ENCODE data around the gene LOXL3.
"Not testable (repeated sequence)": the region's sequence is repeated elsewhere in the genome, so short reads cannot be mapped to it uniquely, and the experiment has no call there.

The LOXL3 gene

DNA sequence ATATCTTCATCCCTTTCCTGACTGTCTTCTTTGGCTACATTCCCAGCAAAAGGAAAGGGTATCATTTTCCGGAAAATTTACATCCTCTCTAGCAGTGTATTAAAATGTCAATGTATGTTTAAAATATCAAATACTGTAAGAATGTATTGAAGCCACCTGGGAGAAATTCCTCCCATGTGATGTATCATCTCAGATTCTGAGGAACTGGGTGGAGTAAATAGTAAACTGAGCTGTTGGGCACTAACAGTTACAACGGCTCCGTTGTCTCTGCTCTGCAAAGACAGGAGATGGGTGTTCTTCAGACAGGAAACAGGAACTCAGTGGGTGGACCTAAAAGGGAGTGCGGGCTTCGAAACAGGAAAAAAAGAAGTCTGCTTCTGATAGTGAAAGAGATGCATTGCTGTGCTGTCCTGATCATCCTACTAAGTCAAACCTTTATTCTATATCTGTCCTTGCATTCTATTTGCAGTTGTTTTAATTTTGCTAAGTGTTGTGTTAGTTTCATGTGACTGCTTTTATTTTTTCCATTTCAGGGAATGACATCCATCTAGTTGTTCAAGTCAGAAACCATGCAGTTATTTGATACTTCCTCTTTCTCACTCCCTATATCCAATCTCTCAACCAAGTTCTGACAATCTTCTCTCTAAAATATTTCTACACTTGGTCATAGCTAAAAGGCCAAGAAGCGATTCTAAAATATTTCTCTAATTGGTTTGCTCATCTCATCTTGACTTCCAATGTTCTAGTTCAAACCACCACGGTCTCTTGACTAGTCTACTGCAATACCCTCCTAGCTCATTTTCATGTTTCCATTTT, 20.2 kb upstream of the LOXL3 start:
- DNase-seq (ENCODE audit: low spot score) (no peak), FAIRE-seq (no peak)

DNA sequence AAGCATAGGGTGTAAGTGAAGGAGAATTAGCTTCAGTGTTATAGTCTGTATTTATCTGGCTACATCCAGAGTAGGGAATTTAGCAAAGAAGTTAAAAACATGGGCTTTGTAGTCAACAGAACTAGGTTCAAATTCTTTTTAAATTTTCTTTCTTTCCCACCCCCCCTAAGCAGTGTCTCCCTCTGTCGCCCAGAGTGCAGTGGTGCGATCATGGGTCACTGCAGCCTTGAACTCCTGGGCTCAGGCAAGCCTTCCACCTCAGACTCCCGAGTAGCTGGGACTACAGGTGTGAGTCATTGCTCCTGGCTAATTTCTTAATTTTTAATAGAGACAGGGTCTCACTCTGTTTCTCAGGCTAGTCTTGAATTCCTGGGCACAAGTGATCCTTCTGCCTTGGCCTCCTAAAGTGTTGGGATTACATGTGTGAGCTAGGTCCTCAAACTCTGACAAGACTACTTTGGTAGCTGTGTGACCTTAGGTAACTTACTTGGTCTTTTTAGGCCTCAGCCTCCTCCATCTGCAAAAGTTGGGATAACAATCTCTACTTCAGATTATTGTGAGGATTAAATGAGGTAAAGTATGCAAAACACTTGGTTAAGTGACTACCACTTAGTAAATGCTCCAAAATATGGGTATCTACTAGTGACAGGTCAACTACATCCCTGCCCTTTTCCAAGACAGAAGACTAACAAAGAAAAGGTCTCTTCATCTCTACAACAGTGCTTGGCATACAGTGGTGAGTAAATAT, 18.6 kb upstream of the LOXL3 start:
- DNase-seq (ENCODE audit: low spot score) (no peak), FAIRE-seq (no peak)

GRCh38 chr2:74571058-74571457, 17.3 kb upstream of the LOXL3 start:
- DNase-seq (ENCODE audit: low spot score): no peak
- FAIRE-seq: no peak

- no peak for FAIRE-seq
- DNase-seq (ENCODE audit: low spot score): no peak
These were observed 15.9 kb upstream of the LOXL3 start for GRCh38 chr2:74569686-74570085.

GRCh38 chr2:74567881-74568280, 14.1 kb upstream of the LOXL3 start:
- DNase-seq (ENCODE audit: low spot score) (no peak), FAIRE-seq (no peak)

GRCh38 chr2:74566754-74567085, 13.0 kb upstream of the LOXL3 start:
- FAIRE-seq: no peak
- peak; percentile 50 for DNase-seq (ENCODE audit: low spot score)

DNA sequence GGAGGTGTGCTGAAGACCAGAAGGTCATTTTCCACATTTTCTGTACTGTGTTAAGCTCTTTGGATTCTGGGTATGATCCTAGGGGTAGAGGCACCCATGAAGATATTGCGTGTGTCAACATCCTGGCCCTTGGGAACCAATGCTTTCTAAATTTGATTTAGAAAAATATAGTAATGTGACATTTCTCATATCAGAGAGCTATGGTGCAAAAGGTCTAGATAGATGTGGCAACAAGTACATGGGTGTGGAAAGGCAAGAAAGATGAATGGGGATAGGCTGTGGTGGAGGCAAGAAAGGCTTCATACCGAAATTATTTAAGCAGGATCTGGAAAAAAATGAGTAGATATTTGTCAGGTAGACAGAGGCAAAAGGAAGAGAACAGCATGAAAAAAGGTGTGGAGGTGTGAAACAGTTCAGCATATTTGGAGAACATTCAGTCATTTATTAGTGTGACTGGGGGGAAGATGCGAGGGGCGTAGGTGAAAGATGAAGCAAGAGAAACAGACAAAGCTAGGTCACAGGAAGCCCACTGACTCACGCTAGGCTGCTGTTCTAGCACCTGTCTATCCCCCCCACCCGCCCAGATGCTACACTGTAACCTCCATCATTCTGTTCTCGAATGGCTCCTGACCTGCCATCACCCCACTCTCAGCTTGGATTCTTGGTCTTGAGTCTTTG, 12.5 kb upstream of the LOXL3 start:
- FAIRE-seq: no peak

DNA sequence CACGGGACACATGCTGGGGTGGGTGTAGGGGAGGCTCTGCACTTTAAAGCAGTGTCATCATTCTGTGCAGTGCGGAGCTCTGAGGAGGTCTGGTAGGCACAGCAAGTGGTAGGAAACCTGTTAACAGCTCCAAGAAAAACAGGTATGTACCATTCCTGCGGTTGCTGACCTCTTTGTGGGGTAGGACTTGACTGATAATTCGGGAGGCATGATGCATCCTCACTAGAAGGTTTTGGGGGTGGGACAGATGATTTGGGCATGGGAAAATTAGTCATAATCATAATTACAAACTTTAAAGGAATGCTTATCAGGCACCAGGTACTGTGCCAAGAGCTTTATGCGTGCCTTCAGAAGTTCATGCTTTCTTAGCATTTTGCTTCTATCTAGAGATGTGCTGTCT, 10.5 kb upstream of the LOXL3 start:
- DNase-seq (ENCODE audit: low spot score) (peak; percentile 33), FAIRE-seq (no peak)

More for the DNA sequence above, 12.5 kb upstream of the LOXL3 start:
- DNase-seq (ENCODE audit: low spot score): no peak

DNA sequence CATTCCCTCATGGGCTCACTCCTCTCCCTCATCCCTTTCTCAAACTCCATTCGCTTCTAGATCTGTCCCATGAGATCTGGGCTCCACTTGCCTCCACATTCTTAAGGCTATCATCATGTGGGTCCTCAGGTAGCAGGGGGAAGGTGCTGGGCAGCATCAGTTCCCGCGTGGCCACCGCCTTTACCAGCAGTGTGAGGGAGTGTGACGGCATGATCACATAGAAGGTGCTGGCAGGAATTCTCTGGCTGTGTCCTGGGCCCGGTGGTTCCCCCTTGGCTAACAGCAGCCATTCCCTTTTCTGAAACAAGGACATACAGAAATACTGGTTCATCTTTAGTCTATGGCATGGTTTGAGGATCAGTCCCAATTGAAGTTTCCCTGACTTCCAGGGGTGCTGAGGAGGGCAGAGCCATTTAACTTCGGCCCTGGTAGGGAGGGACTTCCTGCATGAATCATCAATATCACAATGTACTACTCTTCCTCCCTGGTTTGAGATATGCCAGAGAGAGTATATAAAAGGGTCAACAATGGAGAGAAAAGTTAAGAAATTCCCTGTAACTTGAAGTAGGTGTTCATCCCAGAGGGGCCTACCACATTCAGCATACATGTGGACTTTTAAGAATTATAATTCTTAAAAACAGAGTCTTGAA, 8.5 kb upstream of the LOXL3 start:
- FAIRE-seq: no peak
- no peak for DNase-seq (ENCODE audit: low spot score)

GRCh38 chr2:74561022-74561421, 7.3 kb upstream of the LOXL3 start:
- not testable (repeated sequence) for FAIRE-seq

DNA sequence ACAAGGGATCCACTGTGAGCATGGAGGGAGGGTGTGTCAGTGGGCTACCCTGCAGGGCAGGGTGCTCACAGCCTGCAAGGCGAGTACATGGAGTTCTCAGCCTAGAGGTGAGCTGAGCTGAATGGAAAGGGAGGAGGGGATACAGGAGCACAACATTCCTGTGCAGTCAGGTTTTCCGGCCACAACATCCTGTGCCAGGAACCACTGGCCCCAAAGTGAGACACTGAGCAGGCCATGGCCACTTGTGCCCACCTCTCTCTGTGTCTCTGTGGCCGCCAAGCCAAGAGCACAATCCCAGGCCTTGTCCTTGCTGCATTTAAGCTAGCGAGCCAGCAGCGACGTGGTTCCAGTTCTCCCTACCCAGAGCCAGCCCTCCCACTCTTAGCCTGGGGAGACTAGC, 6.8 kb upstream of the LOXL3 start:
- FAIRE-seq (no peak), DNase-seq (ENCODE audit: low spot score) (peak; percentile 43)

More at GRCh38 chr2:74561022-74561421, 7.3 kb upstream of the LOXL3 start:
- not testable (repeated sequence) for DNase-seq (ENCODE audit: low spot score)

DNA sequence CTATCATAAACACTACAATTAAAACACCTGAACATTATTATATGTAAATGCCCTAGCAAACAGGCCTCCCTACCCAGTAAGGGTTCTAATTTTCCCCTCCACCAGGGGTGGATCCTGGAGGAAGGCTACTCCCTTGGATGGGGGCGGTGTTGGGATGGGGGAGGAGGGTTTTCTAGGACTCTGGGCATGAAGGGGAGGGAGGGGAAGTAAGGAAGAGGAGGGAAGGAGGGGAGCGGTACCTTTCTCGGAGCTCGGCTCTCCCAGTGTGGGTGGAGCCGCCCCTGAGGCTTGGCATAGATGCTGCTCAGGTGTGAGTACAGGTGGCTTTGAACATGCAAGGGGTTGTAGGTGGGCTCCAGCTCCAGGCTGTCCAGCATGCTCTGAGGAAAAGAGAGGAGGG, 6.2 kb upstream of the LOXL3 start:
- DNase-seq (ENCODE audit: low spot score): no peak
- FAIRE-seq: no peak

- FAIRE-seq (no peak), DNase-seq (ENCODE audit: low spot score) (no peak)
These were observed 4.8 kb upstream of the LOXL3 start for GRCh38 chr2:74558284-74559230.

GRCh38 chr2:74556831-74557370, 3.2 kb upstream of the LOXL3 start:
- DNase-seq (ENCODE audit: low spot score): no peak
- FAIRE-seq: no peak

GRCh38 chr2:74556159-74556558, 2.4 kb upstream of the LOXL3 start:
- DNase-seq (ENCODE audit: low spot score): no peak
- FAIRE-seq: no peak

GRCh38 chr2:74555610-74556103, 1.9 kb upstream of the LOXL3 start:
- FAIRE-seq (no peak), DNase-seq (ENCODE audit: low spot score) (no peak)

DNA sequence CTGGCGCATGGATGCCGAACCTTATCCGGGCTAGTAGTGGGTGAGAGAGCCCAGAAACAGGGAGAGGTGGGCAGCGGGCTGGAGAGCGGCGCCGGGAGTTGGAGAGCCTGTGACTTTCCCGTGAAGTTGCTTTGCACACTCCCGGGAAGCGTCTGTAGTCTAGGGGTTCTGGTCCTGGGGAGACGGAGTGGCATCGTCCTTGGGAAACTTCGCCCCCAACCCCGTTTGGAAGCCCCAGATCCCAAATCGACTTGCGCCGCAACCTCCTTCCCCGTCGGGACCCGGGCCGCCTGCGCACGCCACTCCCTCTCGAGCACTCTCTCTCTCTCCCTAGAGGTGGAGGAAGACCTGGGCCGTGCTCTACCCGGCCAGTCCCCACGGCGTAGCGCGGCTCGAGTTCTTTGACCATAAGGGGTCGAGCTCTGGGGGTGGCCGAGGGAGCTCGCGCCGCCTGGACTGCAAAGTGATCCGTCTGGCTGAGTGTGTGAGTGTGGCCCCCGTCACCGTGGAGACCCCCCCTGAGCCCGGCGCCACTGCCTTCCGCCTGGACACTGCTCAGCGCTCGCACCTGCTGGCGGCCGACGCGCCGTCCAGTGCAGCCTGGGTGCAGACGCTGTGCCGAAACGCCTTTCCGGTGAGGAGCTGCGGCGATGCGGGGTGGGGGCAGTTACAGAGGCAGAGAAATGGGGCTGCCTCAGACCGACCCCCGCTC, 1.2 kb upstream of the LOXL3 start:
- no peak for FAIRE-seq
- no peak for DNase-seq (ENCODE audit: low spot score)

- no peak for DNase-seq (ENCODE audit: low spot score)
These were observed 579 bp downstream of the LOXL3 start for GRCh38 chr2:74552914-74553811.

More at GRCh38 chr2:74552914-74553811, 579 bp downstream of the LOXL3 start:
- FAIRE-seq: no peak

All from RCC 7860 (cell line).